Thyroid gland (tissue), 4 donors: ENCODE results near the gene ADIG. TPM values are rescaled to one million over a fixed set of nuclear protein-coding genes. Genes with fewer than 3 reads are reported as not detected.
"Not testable (repeated sequence)": the region's sequence is repeated elsewhere in the genome, so short reads cannot be mapped to it uniquely, and the experiment has no call there.

ENCODE experiments used
- DNase-seq, 2 donors: peaks; one replicate each; pipeline ENCODE4 v3.0.0-alpha.2; 2019
- H3K27ac ChIP-seq, 3 donors: fragments of 200-600 bp; sonication (generic); 1 replicate in 2 of 3; 2 replicates in 1 of 3; pipeline ENCODE4 v1.5.1; 2016 to 2019; ENCODE audit warnings: mild to moderate bottlenecking in 1 of 3, moderate library complexity in 1 of 3
- H3K27me3 ChIP-seq: fragments of 200-600 bp; sonication (generic); one replicate; pipeline ENCODE4 v1.5.1; 2019
- H3K36me3 ChIP-seq, 2 donors: fragments of 200-600 bp; sonication (generic); one replicate each; pipeline ENCODE4 v1.5.1; 2016 to 2019
- H3K4me1 ChIP-seq, 2 donors: fragments of 200-600 bp; sonication (generic); one replicate each; pipeline ENCODE4 v1.5.1; 2017 to 2019
- H3K4me3 ChIP-seq, 3 donors: fragments of 200-600 bp; sonication (generic); replicated peaks in 1 of 3; 1 replicate in 2 of 3; 2 replicates in 1 of 3; pipeline ENCODE4 v1.5.1; 2016; ENCODE audit warnings: mild to moderate bottlenecking in 1 of 3
- H3K9me3 ChIP-seq: fragments of 200-600 bp; sonication (generic); one replicate; pipeline ENCODE4 v1.5.1; 2017
- CTCF ChIP-seq, 6 experiments: fragments of 200-600 bp in 3 of 6; fragments of 450-650 bp in 3 of 6; sonication (generic) in 3 of 6; IDR thresholded peaks; one replicate each; pipeline ENCODE4 v1.5.1; 2016 to 2019; ENCODE audit warnings: antibody characterized with exemption in 6 of 6, mild to moderate bottlenecking in 2 of 6, inconsistent platforms in 1 of 6, moderate library complexity in 1 of 6
- POLR2A ChIP-seq, 2 donors: fragments of 450-650 bp; IDR thresholded peaks; one replicate each; pipeline ENCODE4 v1.6.1; 2017; ENCODE audit warnings: antibody characterized with exemption in 2 of 2, mild to moderate bottlenecking in 2 of 2, moderate library complexity in 1 of 2
- whole genome bisulfite sequencing, 2 donors: methylation state at CpG; one replicate each; pipeline ENCODE4 v1.1.5; 2017; 5-methylcytosine and 5-hydroxymethylcytosine counted together
- intact Hi-C: fragments of 100-400 bp; cut with DNase I; formaldehyde crosslinking; loops from one replicate; pipeline ENCODE4 v1.15.1; 2023
- total RNA-seq, 4 donors: library from RNA; depleted of rRNA; stranded (reverse); fragments of >200 nt; gene quantifications; one replicate each; pipeline ENCODE4 v1.2.3, GENCODE V29; 2016

Gene ADIG
- total RNA-seq, 4 donors from 2014 or later: 1.6 TPM; not detected in 3

GRCh38 chr20:38589967-38590675 lies 9.1 kb downstream of the ADIG start:
- no peaks in the 10 kb centered on the region for H3K27me3 ChIP-seq
- no peaks in the 10 kb centered on the region for H3K36me3 ChIP-seq
- H3K9me3 ChIP-seq: no peaks in the 10 kb centered on the region
- 89 to 90% methylated on average over 3 of the region's 3 CpGs for WGBS, 2 donors
- no peak overlapping the region for H3K4me3 ChIP-seq
- no peaks in the 10 kb centered on the region for H3K4me1 ChIP-seq
- TF ChIP-seq CTCF (IDR thresholded peaks at IDR 0.05) (no peak), POLR2A (IDR thresholded peaks at IDR 0.05) (no peak)
- H3K27ac ChIP-seq: no peak overlapping the region
- intact Hi-C loops: no loop called here
- DNase-seq: no peak

- TF ChIP-seq CTCF (IDR thresholded peaks at IDR 0.05): no peak
- no peak for TF ChIP-seq POLR2A (IDR thresholded peaks at IDR 0.05)
- no peaks in the 10 kb centered on the region for H3K27me3 ChIP-seq
- no peak overlapping the region for H3K27ac ChIP-seq
- no peak overlapping the region for H3K4me3 ChIP-seq
- DNase-seq: no peak
- H3K9me3 ChIP-seq: no peaks in the 10 kb centered on the region
- no peaks in the 10 kb centered on the region for H3K4me1 ChIP-seq
- 77 to 88% methylated on average over 10 to 16 of the region's 18 CpGs for WGBS, 2 donors
- no peaks in the 10 kb centered on the region for H3K36me3 ChIP-seq
- intact Hi-C loops: no loop called here
These were observed 9.9 kb downstream of the ADIG start for GRCh38 chr20:38590676-38591473.

GRCh38 chr20:38591474-38592410 lies 10.7 kb downstream of the ADIG start:
- intact Hi-C loops: no loop called here
- H3K9me3 ChIP-seq: no peaks in the 10 kb centered on the region
- no peaks in the 10 kb centered on the region for H3K4me1 ChIP-seq
- no peaks in the 10 kb centered on the region for H3K27me3 ChIP-seq
- H3K36me3 ChIP-seq: no peaks in the 10 kb centered on the region
- 81 to 87% methylated on average over 19 to 21 of the region's 21 CpGs for WGBS, 2 donors
- H3K4me3 ChIP-seq: no peak overlapping the region
- H3K27ac ChIP-seq: no peak overlapping the region
- DNase-seq: no peak
- TF ChIP-seq POLR2A (IDR thresholded peaks at IDR 0.05) (no peak), CTCF (IDR thresholded peaks at IDR 0.05) (no peak)

GRCh38 chr20:38592411-38592790 lies 11.4 kb downstream of the ADIG start:
- H3K27me3 ChIP-seq, H3K27ac ChIP-seq, H3K4me1 ChIP-seq, DNase-seq, intact Hi-C loops, H3K9me3 ChIP-seq, H3K36me3 ChIP-seq, H3K4me3 ChIP-seq: not testable (repeated sequence)
- WGBS, 2 donors: 89 to 90% methylated on average over 3 of the region's 3 CpGs

GRCh38 chr20:38594281-38594680 lies 13.3 kb downstream of the ADIG start:
- not testable (repeated sequence) for DNase-seq
- 86 to 90% methylated on average over 12 of the region's 12 CpGs for WGBS, 2 donors

GRCh38 chr20:38595886-38596285 lies 14.9 kb downstream of the ADIG start:
- DNase-seq, intact Hi-C loops, H3K36me3 ChIP-seq, H3K27me3 ChIP-seq, H3K4me3 ChIP-seq, H3K9me3 ChIP-seq, H3K27ac ChIP-seq: not testable (repeated sequence)
- peaks cover 6 to 16% of the 10 kb centered on the region in 2 donors for H3K4me1 ChIP-seq
- 88 to 93% methylated on average over 15 of the region's 15 CpGs for WGBS, 2 donors

More at GRCh38 chr20:38594281-38594680, 13.3 kb downstream of the ADIG start:
- H3K27me3 ChIP-seq, H3K9me3 ChIP-seq, H3K4me1 ChIP-seq, H3K27ac ChIP-seq, intact Hi-C loops, H3K4me3 ChIP-seq, H3K36me3 ChIP-seq: not testable (repeated sequence)
